Right lobe of liver (tissue), 6 donors: ENCODE data around the gene OSGEPL1. TPM values are rescaled to one million over a fixed set of nuclear protein-coding genes. Genes with fewer than 3 reads are reported as not detected.

Source experiments
- ATAC-seq, 4 donors: fragments of 200-7000 bp; cut with Tn5 transposase; one replicate each; pipeline ENCODE4 v1.9.1; 2020; ENCODE audit warnings: mild to moderate bottlenecking in 4 of 4, moderate library complexity in 4 of 4
- DNase-seq, 3 donors: peaks; one replicate each; pipeline ENCODE4 v3.0.0-alpha.2; 2020
- H3K27ac ChIP-seq, 3 donors: fragments of 200-600 bp; one replicate each; pipeline ENCODE4 v1.8.0; 2022
- H3K27me3 ChIP-seq, 2 donors: fragments of 200-600 bp; one replicate each; pipeline ENCODE4 v1.8.0; 2022
- H3K36me3 ChIP-seq, 4 donors: fragments of 200-600 bp; sonication (generic) in 1 of 4; one replicate each; pipeline versions ENCODE4 v1.5.1 to v1.8.0; 2017 to 2022; ENCODE audit warnings: control low read depth in 1 of 4
- H3K4me1 ChIP-seq, 4 donors: fragments of 200-600 bp; sonication (generic) in 1 of 4; one replicate each; pipeline versions ENCODE4 v1.5.1 to v1.8.0; 2017 to 2022; ENCODE audit warnings: control low read depth in 1 of 4
- H3K4me3 ChIP-seq, 3 donors: fragments of 200-600 bp; one replicate each; pipeline ENCODE4 v1.8.0; 2022
- H3K9me3 ChIP-seq, 4 donors: fragments of 200-600 bp; sonication (generic) in 1 of 4; one replicate each; pipeline versions ENCODE4 v1.5.1 to v1.8.0; 2017 to 2022; ENCODE audit warnings: control low read depth in 1 of 4
- CTCF ChIP-seq, 4 donors: fragments of 200-600 bp in 3 of 4; fragments of 450-650 bp in 1 of 4; IDR thresholded peaks; one replicate each; pipeline versions ENCODE4 v1.5.1 to v1.8.0; 2016 to 2022; ENCODE audit warnings: antibody characterized with exemption in 4 of 4, mild to moderate bottlenecking in 2 of 4
- POLR2A ChIP-seq: fragments of 450-650 bp; IDR thresholded peaks from one replicate; pipeline ENCODE4 v1.6.1; 2017; ENCODE audit warnings: antibody characterized with exemption, mild to moderate bottlenecking
- WGBS: methylation state at CpG from one replicate; pipeline ENCODE4 v1.1.6; 2018; ENCODE audit warnings: low coverage, low lambda C conversion rate; ENCODE audit not compliant: insufficient coverage; ENCODE audit errors: missing lambda C conversion rate; 5-methylcytosine and 5-hydroxymethylcytosine counted together
- intact Hi-C, 2 donors: fragments of 100-400 bp; cut with DNase I; formaldehyde crosslinking; loops; one replicate each; pipeline versions ENCODE4 v1.11.2 to v1.14.1; 2022
- total RNA-seq, 6 experiments: library from RNA; depleted of rRNA in 2 of 6; stranded (reverse); fragments of >200 nt in 2 of 6; fragmentation: NEBNext Ultra II Directional in 3 of 6; extraction: Animal tissue kit (Norgen Biotek cat#: 25700) in 3 of 6; gene quantifications; one replicate each; pipeline versions ENCODE4 v1.1.0 to v1.2.4, GENCODE V29; 2016 to 2023
- donor health status: DM: no; HTN: yes; CAD: no.
- donor health status: DM: no; HTN: no; CAD: no.
- donor health status: DM: no; HTN: no; CAD: no.
- donor health status: DM: no; HTN: yes; CAD: no.
- donor health status: DM: no; HTN: yes; CAD: no.

OSGEPL1 gene
- total RNA-seq, 6 experiments from 2014 or later: 2.6 to 6.1 (median 4.3) TPM

- Histone ChIP-seq H3K9me3 (no peaks in the 10 kb centered on the region), H3K27ac (no peak overlapping the region), H3K4me3 (no peak overlapping the region), H3K36me3 (peaks cover 0 to 15% (median 0%) of the 10 kb centered on the region in 4 donors), H3K4me1 (peaks cover 0 to 3% (median 0%) of the 10 kb centered on the region in 4 donors), H3K27me3 (no peaks in the 10 kb centered on the region)
- intact Hi-C loops: no loop called here
- ATAC-seq (no peak), DNase-seq (no peak)
- 61% methylated on average over 2 of the region's 2 CpGs for WGBS
- TF ChIP-seq POLR2A (no peak), CTCF (IDR thresholded peaks at IDR 0.05) (no peak)
Measured at GRCh38 chr2:189756311-189756952, 6.2 kb downstream of the OSGEPL1 start.

- no peak overlapping the region for H3K4me3 ChIP-seq
- DNase-seq (no peak), ATAC-seq (peak; percentile 77 to 86 (median 84))
- intact Hi-C loops: no loop called here
- H3K36me3 ChIP-seq: peaks cover 0 to 15% (median 3%) of the 10 kb centered on the region in 4 donors
- no peak overlapping the region for H3K27ac ChIP-seq
- no peaks in the 10 kb centered on the region for H3K27me3 ChIP-seq
- no peaks in the 10 kb centered on the region for H3K9me3 ChIP-seq
- no peaks in the 10 kb centered on the region for H3K4me1 ChIP-seq
- 81% methylated on average over 10 of the region's 10 CpGs for WGBS
- TF ChIP-seq CTCF (IDR thresholded peaks at IDR 0.05): peak; percentile 49 to 67 (median 62)
- no peak for TF ChIP-seq POLR2A
Measured at GRCh38 chr2:189751080-189751658, 11.4 kb downstream of the OSGEPL1 start.

GRCh38 chr2:189729430-189729829 lies 33.2 kb downstream of the OSGEPL1 start:
- peaks cover 0 to 5% (median 0%) of the 10 kb centered on the region in 4 donors for H3K36me3 ChIP-seq
- no peak overlapping the region for H3K4me3 ChIP-seq
- TF ChIP-seq CTCF (IDR thresholded peaks at IDR 0.05) (no peak), POLR2A (no peak)
- WGBS: 49% methylated on average over 3 of the region's 3 CpGs
- intact Hi-C loops: no loop called here
- DNase-seq (no peak), ATAC-seq (no peak)
- H3K27me3 ChIP-seq: no peaks in the 10 kb centered on the region
- H3K9me3 ChIP-seq: no peaks in the 10 kb centered on the region
- H3K4me1 ChIP-seq: no peaks in the 10 kb centered on the region
- H3K27ac ChIP-seq: no peak overlapping the region

- Histone ChIP-seq H3K27ac (no peak overlapping the region), H3K4me1 (no peaks in the 10 kb centered on the region), H3K9me3 (no peaks in the 10 kb centered on the region), H3K36me3 (peaks cover 0 to 5% (median 0%) of the 10 kb centered on the region in 4 donors), H3K27me3 (no peaks in the 10 kb centered on the region), H3K4me3 (no peak overlapping the region)
- no peak for DNase-seq
- ATAC-seq: no peak
- intact Hi-C loops: no loop called here
- TF ChIP-seq CTCF (IDR thresholded peaks at IDR 0.05) (no peak), POLR2A (no peak)
Measured at GRCh38 chr2:189726849-189727248, 35.7 kb downstream of the OSGEPL1 start.
